CD4-positive, alpha-beta T cell treated with Interleukin-15 for 4 hours (primary cell): Measurements from ENCODE around the gene PRKACA.

Source experiments
- DNase-seq: peaks from one replicate; pipeline ENCODE4 v3.0.0-alpha.2; 2020; ENCODE audit warnings: low spot score

PRKACA gene

GRCh38 chr19:14117668-14118164 is at the start of gene PRKACA:
PRKACA (minus strand) TSS chr19:14117762; CDS start chr19:14117547, 215 bp downstream.
- peak; percentile 99 for DNase-seq

GRCh38 chr19:14166999-14167575 is 49.5 kb upstream of the PRKACA start:
- DNase-seq = no peak

GRCh38 chr19:14165990-14166830 is 48.6 kb upstream of the PRKACA start:
- no peak for DNase-seq

GRCh38 chr19:14164724-14165493 is 47.3 kb upstream of the PRKACA start:
- no peak for DNase-seq

- no peak for DNase-seq
These were observed 46.5 kb upstream of the PRKACA start for GRCh38 chr19:14164082-14164481.

- DNase-seq = no peak
These were observed 45.3 kb upstream of the PRKACA start for GRCh38 chr19:14162871-14163297.

GRCh38 chr19:14161305-14161704 is 43.7 kb upstream of the PRKACA start:
- DNase-seq = no peak

GRCh38 chr19:14160017-14160703 is 42.6 kb upstream of the PRKACA start:
- DNase-seq = no peak

GRCh38 chr19:14159059-14159458 is 41.5 kb upstream of the PRKACA start:
- no peak for DNase-seq

GRCh38 chr19:14158276-14159023 is 40.9 kb upstream of the PRKACA start:
- no peak for DNase-seq

- DNase-seq = no peak
These were observed 39.6 kb upstream of the PRKACA start for GRCh38 chr19:14156971-14157717.

GRCh38 chr19:14156122-14156521 is 38.6 kb upstream of the PRKACA start:
- DNase-seq = no peak

- no peak for DNase-seq
These were observed 37.8 kb upstream of the PRKACA start for GRCh38 chr19:14155371-14155770.

GRCh38 chr19:14152713-14153112 is 35.2 kb upstream of the PRKACA start:
- DNase-seq = no peak

- DNase-seq = no peak
These were observed 33.5 kb upstream of the PRKACA start for GRCh38 chr19:14150770-14151661.

- DNase-seq = no peak
These were observed 32.6 kb upstream of the PRKACA start for GRCh38 chr19:14150041-14150769.

GRCh38 chr19:14149509-14149994 is 32.0 kb upstream of the PRKACA start:
- DNase-seq = peak; percentile 62

GRCh38 chr19:14148751-14149410 is 31.3 kb upstream of the PRKACA start:
- no peak for DNase-seq
